Measurements from ENCODE around the gene IKBKG.
A peak's percentile ranks its signal among the peaks of the same experiment; 100 is the strongest.

The IKBKG gene

DNA sequence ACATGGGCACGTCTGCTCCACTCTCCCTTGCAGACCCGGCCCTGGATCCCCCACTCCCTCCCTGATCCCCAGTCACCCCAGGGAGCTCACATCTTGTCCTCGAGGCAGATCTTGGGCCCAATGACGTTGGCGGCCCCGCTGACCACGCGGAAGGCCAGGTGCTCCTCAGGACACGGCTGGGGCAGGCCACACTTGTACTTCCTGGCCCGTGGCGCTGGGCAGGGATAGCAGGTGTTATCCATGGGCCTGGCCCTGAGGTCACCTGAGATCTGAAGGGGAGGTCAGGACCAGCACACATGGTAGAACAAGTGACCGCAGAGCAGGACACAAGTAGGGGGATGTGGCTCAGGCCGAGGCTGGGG, 39.1 kb upstream of the IKBKG start:
- no peak for TF ChIP-seq CTCF (conservative IDR thresholded peaks at IDR 0.05)
- H3K27ac ChIP-seq, result no peak overlapping the region

DNA sequence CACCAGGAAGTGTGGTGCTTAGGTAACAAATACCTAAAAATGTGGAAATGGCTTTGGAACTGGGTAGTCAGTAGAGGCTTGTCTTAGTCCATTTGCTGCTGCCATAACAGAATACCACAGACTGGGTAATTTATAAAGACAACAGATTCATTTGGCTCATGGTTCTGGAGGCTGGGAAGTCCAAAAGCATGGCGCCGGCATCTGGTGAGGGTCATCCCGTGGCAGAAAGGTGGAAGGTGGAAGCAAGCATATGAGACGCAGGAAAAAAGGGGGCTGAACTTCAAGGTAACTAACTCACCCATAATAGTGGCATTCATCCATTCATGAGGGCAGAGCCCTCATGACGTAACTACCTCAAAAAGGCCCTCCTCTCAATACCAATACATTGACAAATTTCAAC, 38.0 kb upstream of the IKBKG start:
- H3K27ac ChIP-seq, result no peak overlapping the region
- TF ChIP-seq CTCF (conservative IDR thresholded peaks at IDR 0.05), result no peak

DNA sequence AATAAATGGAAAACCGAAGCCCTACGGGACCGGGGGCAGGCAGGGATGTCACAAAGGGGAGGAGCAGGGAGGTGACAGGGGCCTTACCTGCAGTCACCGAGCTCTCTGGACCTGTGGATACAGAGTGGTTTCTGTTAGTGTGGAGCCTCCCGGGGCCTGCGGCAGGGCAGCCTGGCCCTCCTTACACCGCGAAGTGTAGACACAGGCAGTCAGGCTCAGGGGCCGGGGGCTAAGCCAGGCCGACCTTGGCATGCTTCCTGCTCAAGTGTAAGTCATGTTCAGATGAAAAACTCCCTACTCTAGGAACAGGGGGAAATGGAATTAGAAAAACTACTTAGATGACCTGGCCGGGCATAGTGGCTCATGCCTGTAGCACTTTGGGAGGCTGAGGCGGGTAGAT, 35.7 kb upstream of the IKBKG start:
- TF ChIP-seq CTCF (conservative IDR thresholded peaks at IDR 0.05), result no peak
- no peak overlapping the region for H3K27ac ChIP-seq

DNA sequence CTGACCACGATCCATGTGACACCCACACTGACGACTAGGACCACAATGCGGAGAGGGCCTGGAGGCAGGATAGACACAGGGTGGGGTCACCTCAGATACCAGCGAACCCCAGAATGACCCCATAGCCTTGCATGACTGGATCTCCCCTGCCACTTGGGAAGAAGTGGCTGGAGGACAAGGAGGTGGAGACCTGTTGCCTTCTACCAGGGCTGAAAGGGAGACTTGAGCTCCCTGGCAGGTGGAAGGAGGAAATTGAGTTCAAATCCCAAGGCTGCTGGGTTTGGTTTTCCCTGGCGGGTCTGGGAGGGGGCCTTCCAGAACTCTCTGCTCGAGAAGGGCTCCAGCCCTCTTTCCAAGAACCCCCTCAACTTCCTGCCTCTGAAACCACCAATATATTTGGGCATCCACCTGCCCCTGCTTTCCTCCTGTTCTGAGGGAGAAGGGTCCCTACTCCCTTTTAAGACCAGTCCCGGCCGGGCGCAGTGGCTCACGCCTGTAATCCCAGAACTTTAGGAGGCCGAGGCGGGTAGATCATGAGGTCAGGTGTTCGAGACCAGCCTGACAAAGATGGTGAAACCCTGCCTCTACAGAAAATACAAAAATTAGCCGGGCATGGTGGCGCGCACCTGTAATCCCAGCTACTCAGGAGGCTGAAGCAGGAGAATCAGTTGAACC, 34.4 kb upstream of the IKBKG start:
- H3K27ac ChIP-seq, result no peak overlapping the region
- no peak for TF ChIP-seq CTCF (conservative IDR thresholded peaks at IDR 0.05)

DNA sequence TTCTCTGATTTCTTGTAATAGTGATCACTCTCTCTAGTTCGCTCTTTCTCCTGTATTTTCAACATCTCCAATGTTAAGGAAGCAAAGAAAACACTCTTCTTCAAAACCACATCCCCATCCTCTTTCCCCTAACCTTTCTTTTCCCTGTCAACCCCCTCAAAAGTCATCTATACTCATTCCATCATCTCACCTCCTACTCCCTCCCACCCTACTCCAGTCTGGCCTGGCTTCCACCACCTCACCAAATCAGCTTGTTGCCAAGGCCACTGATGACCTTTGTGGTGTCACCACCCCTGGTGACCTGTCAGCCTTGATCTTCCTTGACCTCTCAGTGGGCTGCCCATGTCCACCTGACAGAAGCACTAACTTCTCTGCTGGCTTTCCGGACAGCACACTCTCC, 33.7 kb upstream of the IKBKG start:
- TF ChIP-seq CTCF (conservative IDR thresholded peaks at IDR 0.05), result no peak
- H3K27ac ChIP-seq, result no peak overlapping the region

GRCh38 chrX:154515090-154515965, 32.1 kb upstream of the IKBKG start:
- TF ChIP-seq CTCF (conservative IDR thresholded peaks at IDR 0.05), result no peak
- peak overlapping the region; percentile 86 for H3K27ac ChIP-seq

DNA sequence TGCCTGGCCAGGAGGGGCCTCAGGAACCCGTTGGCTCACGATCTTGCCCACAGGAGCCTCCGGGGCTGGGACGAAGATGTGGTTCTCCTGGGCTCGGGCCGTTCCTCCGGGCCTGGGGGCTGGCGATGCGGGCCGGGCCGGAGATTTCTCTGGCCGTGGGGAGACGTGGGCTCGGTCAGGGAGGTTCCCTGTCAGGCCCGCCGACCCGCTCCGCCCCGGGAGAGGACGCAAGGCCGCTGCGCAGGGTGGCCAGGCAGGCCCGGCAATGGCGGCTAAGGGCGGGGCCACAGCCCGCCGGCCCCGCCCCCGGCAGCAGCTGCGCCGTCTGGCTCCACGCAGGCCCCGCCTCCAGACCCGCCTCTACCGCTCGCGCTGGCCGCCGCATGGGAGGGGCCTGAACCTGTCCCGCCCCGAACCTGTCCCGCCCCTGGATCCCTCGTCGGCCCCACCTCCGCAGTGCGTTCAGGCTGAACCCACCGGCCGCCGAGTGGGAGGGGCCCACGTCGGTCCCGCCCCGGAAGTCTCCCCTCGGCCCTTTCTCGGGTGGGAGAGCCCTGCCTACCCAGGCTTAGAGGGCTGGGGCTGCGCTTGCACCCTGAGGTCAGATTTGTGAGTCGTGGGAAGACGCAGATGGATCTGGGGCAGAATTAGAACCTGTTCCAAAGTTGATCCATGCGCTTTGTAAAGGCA, 31.3 kb upstream of the IKBKG start, which contains the start of gene FAM3A:
Gene FAM3A, minus strand, starts transcription at position 267 of the 690 bp plus-strand sequence. CDS start 460 bp downstream, outside the sequence.
- no peak for TF ChIP-seq CTCF (conservative IDR thresholded peaks at IDR 0.05)
- peak within 1 kb of the TSS; percentile 86 for H3K27ac ChIP-seq
